Hepatocyte (in vitro differentiated cells): ENCODE results near the gene USP2.

ENCODE experiments used
- EZH2 ChIP-seq: fragments of 200-600 bp; sonication (generic); IDR thresholded peaks from 2 replicates; pipeline ENCODE4 v1.6.1; 2016; ENCODE audit warnings: antibody characterized with exemption, mild to moderate bottlenecking, borderline replicate concordance
- EZH2phosphoT487 ChIP-seq: fragments of 200-600 bp; sonication (generic); IDR thresholded peaks from one replicate; pipeline ENCODE4 v1.6.1; 2018; ENCODE audit warnings: antibody characterized with exemption, mild to moderate bottlenecking, low read depth, moderate library complexity; ENCODE audit not compliant: unreplicated experiment, severe bottlenecking
- TF ChIP-seq, protein P1 (sequence below): fragments of 200-600 bp; sonication (generic); IDR thresholded peaks from 2 replicates; pipeline ENCODE4 v1.5.1; 2016; ENCODE audit warnings: antibody characterized with exemption, mild to moderate bottlenecking; ENCODE audit not compliant: poor library complexity

DNA sequence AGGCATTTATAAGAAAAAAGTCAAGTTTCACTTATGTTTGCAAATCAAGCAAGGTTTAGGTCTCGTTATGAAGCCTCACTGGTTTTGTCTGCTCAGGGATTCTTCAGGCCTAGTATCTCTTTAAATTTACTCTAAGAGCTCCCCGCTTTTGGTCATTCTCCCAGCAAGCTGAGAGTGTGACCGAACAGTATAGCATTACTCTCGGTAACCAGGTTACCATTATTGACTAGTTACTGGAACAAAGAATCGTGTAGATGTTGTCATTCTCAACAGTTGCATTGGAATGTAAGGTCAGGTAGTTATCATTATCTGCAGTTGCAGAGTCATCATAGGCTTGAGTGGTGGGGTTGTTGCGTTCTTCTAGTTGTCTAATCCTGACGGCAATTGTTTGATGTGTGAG is 9.8 kb upstream of the USP2 start:
- TF ChIP-seq, protein P1, sequence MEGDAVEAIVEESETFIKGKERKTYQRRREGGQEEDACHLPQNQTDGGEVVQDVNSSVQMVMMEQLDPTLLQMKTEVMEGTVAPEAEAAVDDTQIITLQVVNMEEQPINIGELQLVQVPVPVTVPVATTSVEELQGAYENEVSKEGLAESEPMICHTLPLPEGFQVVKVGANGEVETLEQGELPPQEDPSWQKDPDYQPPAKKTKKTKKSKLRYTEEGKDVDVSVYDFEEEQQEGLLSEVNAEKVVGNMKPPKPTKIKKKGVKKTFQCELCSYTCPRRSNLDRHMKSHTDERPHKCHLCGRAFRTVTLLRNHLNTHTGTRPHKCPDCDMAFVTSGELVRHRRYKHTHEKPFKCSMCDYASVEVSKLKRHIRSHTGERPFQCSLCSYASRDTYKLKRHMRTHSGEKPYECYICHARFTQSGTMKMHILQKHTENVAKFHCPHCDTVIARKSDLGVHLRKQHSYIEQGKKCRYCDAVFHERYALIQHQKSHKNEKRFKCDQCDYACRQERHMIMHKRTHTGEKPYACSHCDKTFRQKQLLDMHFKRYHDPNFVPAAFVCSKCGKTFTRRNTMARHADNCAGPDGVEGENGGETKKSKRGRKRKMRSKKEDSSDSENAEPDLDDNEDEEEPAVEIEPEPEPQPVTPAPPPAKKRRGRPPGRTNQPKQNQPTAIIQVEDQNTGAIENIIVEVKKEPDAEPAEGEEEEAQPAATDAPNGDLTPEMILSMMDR = no peak
- TF ChIP-seq EZH2 (no peak), EZH2phosphoT487 (no peak)
